ENCODE results near the gene LINC00237.

- no peak for TF ChIP-seq EZH2 (IDR thresholded peaks at IDR 0.05; ENCODE audit: low read depth, unreplicated experiment)
- TF ChIP-seq CTCF (conservative IDR thresholded peaks at IDR 0.05; ENCODE audit: low read depth in 2 of 2) = no peak
- TF ChIP-seq POLR2AphosphoS5 (IDR thresholded peaks at IDR 0.05; ENCODE audit: low read depth) = no peak
- TF ChIP-seq CREB1 (CRISPR knock-in tag; IDR thresholded peaks at IDR 0.05; ENCODE audit: low read depth) = no peak
Observed at GRCh38 chr20:21052686-21053001, 53.5 kb downstream of the LINC00237 start.

All from GM23338 (cell line).